Panc1 (cell line): ENCODE results near the gene ATP10A. TPM values are rescaled to one million over a fixed set of nuclear protein-coding genes. Genes with fewer than 3 reads are reported as not detected.
A peak's percentile ranks its signal among the peaks of the same experiment; 100 is the strongest.

Experiments used
- ATAC-seq: fragments of 200-7000 bp; cut with Tn5 transposase; 2 replicates; pipeline ENCODE4 v1.9.1; 2020; ENCODE audit warnings: mild to moderate bottlenecking, moderate library complexity
- BruUV-seq: library from RNA; stranded (reverse); fragments of 400-500 nt; replicated peaks from 2 replicates; lab custom pipeline; 2021; lab: Mats Ljungman, UMichigan
- CTCF ChIA-PET: fragments of 300-600 bp; sonication (Branson Sonifier 250); formaldehyde crosslinking; loops from one replicate; lab custom pipeline; 2022; ENCODE audit warnings: antibody characterized with exemption; lab: Charles Lee
- POLR2A ChIA-PET: fragments of 300-600 bp; sonication (Branson Sonifier 250); formaldehyde crosslinking; loops from one replicate; lab custom pipeline; 2022; ENCODE audit warnings: antibody characterized with exemption; lab: Charles Lee
- DNase-seq: peaks from one replicate; pipeline ENCODE4 v3.0.0-alpha.2; 2010; ENCODE audit warnings: low read depth, low spot score
- H3K27ac ChIP-seq: 2 replicates; pipeline ENCODE4 v1.5.1; 2011; ENCODE audit warnings: mild to moderate bottlenecking, low read length, inconsistent platforms
- H3K27me3 ChIP-seq: fragments of 200-500 bp; sonication (Bioruptor generic); 2 replicates; pipeline ENCODE4 v1.6.0; 2014; ENCODE audit warnings: low read length, inconsistent platforms; ENCODE audit not compliant: control insufficient read depth, insufficient read depth
- H3K36me3 ChIP-seq: fragments of 200-500 bp; sonication (Bioruptor generic); 2 replicates; pipeline ENCODE4 v1.5.1; 2014; ENCODE audit warnings: inconsistent platforms, mild to moderate bottlenecking, low read length, moderate library complexity; ENCODE audit not compliant: control insufficient read depth, insufficient read depth
- H3K4me1 ChIP-seq: 2 replicates; pipeline ENCODE4 v1.5.1; 2011; ENCODE audit warnings: inconsistent platforms, mild to moderate bottlenecking, low read length, moderate library complexity; ENCODE audit not compliant: control insufficient read depth, insufficient read depth
- H3K4me3 ChIP-seq, 2 experiments: 2 replicates each; pipeline ENCODE4 v1.5.1; 2011 to 2012; ENCODE audit warnings: low read depth in 2 of 2, low read length in 2 of 2, mild to moderate bottlenecking in 2 of 2, inconsistent platforms in 1 of 2, moderate library complexity in 1 of 2
- H3K9me3 ChIP-seq: fragments of 200-500 bp; sonication (Bioruptor generic); 2 replicates; pipeline ENCODE4 v1.5.1; 2014; ENCODE audit warnings: low read depth, mild to moderate bottlenecking, inconsistent platforms, low read length, moderate library complexity; ENCODE audit not compliant: control insufficient read depth, insufficient read depth
- POLR2AphosphoS5 ChIP-seq: IDR thresholded peaks from 2 replicates; pipeline ENCODE4 v1.6.1; 2012; ENCODE audit warnings: mild to moderate bottlenecking, low read depth, low read length, moderate library complexity
- SIN3A ChIP-seq: IDR thresholded peaks from 2 replicates; pipeline ENCODE4 v1.6.1; 2012; ENCODE audit warnings: low read depth, mild to moderate bottlenecking, low read length, moderate library complexity, borderline replicate concordance; ENCODE audit not compliant: insufficient read depth
- TCF7L2 ChIP-seq: IDR thresholded peaks from 2 replicates; pipeline ENCODE4 v1.6.1; 2011; ENCODE audit warnings: mild to moderate bottlenecking, low read depth, low read length, inconsistent platforms
- in situ Hi-C: cut with HindIII; loops from 2 replicates; pipeline ENCODE4 v1.10.0; 2016; ENCODE audit warnings: low sequenced_read_pairs, low pct_unique_long_range_greater_than_20kb
- intact Hi-C: fragments of 100-400 bp; cut with micrococcal nuclease; formaldehyde crosslinking; loops from one replicate; pipeline ENCODE4 v1.10.0; 2022; ENCODE audit not compliant: unreplicated experiment
- total RNA-seq: library from RNA; stranded (reverse); gene quantifications from one replicate; pipeline ENCODE4 v1.2.1, GENCODE V29; 2021; ENCODE audit not compliant: unreplicated experiment
- TF ChIP-seq, protein P1 (sequence below): fragments of 450-650 bp; IDR thresholded peaks from 2 replicates; pipeline ENCODE4 v1.5.1; 2017; ENCODE audit warnings: mild to moderate bottlenecking
- TF ChIP-seq, protein P2 (sequence below), 2 experiments: IDR thresholded peaks; 2 replicates each; pipeline ENCODE4 v1.6.1; 2011 to 2012; ENCODE audit warnings: low read depth in 2 of 2, control low read depth in 1 of 2, low read length in 1 of 2, mild to moderate bottlenecking in 1 of 2, moderate library complexity in 1 of 2; ENCODE audit not compliant: insufficient read depth in 1 of 2

ATP10A gene
- total RNA-seq, 1 experiment from 2014 or later = 0.31 TPM

DNA sequence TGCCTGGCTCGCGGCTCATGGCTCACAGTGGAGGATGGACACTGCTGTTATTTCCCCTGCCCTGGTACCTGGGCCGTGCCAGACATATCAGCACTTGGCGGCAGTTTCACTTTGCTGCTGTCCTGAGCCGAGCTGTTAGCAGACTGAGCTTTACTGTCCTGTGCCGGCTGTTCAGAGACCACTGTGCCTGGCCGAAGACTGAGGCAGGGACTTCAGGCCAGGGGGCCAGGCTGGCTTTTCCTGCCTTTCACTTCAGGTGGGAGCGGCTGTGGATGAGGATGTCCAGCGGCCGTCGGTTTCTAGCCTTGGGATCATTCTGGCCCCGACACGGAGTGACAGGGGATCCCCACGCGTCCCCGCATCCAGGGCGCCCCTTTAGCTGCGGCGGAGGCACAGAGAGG is 1.1 kb downstream of the ATP10A start:
- no peaks in the 10 kb centered on the region for H3K27me3 ChIP-seq
- POLR2A ChIA-PET = no interaction called here
- intact Hi-C loops = no loop called here
- DNase-seq (no peak), ATAC-seq (0 out of 2 replicates have a peak, but pooled peaks have one; percentile 8)
- H3K4me1 ChIP-seq = no peaks in the 10 kb centered on the region
- no TSS peak for BruUV-seq
- no peaks in the 10 kb centered on the region for H3K9me3 ChIP-seq
- in situ Hi-C loops = no loop called here
- no peak for TF ChIP-seq SIN3A
- no peak for TF ChIP-seq TCF7L2
- TF ChIP-seq, protein P1, sequence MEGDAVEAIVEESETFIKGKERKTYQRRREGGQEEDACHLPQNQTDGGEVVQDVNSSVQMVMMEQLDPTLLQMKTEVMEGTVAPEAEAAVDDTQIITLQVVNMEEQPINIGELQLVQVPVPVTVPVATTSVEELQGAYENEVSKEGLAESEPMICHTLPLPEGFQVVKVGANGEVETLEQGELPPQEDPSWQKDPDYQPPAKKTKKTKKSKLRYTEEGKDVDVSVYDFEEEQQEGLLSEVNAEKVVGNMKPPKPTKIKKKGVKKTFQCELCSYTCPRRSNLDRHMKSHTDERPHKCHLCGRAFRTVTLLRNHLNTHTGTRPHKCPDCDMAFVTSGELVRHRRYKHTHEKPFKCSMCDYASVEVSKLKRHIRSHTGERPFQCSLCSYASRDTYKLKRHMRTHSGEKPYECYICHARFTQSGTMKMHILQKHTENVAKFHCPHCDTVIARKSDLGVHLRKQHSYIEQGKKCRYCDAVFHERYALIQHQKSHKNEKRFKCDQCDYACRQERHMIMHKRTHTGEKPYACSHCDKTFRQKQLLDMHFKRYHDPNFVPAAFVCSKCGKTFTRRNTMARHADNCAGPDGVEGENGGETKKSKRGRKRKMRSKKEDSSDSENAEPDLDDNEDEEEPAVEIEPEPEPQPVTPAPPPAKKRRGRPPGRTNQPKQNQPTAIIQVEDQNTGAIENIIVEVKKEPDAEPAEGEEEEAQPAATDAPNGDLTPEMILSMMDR = no peak
- TF ChIP-seq POLR2AphosphoS5 = no peak
- TF ChIP-seq, protein P2, sequence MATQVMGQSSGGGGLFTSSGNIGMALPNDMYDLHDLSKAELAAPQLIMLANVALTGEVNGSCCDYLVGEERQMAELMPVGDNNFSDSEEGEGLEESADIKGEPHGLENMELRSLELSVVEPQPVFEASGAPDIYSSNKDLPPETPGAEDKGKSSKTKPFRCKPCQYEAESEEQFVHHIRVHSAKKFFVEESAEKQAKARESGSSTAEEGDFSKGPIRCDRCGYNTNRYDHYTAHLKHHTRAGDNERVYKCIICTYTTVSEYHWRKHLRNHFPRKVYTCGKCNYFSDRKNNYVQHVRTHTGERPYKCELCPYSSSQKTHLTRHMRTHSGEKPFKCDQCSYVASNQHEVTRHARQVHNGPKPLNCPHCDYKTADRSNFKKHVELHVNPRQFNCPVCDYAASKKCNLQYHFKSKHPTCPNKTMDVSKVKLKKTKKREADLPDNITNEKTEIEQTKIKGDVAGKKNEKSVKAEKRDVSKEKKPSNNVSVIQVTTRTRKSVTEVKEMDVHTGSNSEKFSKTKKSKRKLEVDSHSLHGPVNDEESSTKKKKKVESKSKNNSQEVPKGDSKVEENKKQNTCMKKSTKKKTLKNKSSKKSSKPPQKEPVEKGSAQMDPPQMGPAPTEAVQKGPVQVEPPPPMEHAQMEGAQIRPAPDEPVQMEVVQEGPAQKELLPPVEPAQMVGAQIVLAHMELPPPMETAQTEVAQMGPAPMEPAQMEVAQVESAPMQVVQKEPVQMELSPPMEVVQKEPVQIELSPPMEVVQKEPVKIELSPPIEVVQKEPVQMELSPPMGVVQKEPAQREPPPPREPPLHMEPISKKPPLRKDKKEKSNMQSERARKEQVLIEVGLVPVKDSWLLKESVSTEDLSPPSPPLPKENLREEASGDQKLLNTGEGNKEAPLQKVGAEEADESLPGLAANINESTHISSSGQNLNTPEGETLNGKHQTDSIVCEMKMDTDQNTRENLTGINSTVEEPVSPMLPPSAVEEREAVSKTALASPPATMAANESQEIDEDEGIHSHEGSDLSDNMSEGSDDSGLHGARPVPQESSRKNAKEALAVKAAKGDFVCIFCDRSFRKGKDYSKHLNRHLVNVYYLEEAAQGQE (IDR thresholded peaks at IDR 0.05; ENCODE audit: insufficient read depth in 1 of 2, low read depth in 2 of 2, low read length in 1 of 2) = no peak
- CTCF ChIA-PET = no interaction called here
- H3K36me3 ChIP-seq = no peaks in the 10 kb centered on the region
- H3K4me3 ChIP-seq = peak overlapping the region; percentile 18; a peak in 2 of 4 replicates
- no peak overlapping the region for H3K27ac ChIP-seq

DNA sequence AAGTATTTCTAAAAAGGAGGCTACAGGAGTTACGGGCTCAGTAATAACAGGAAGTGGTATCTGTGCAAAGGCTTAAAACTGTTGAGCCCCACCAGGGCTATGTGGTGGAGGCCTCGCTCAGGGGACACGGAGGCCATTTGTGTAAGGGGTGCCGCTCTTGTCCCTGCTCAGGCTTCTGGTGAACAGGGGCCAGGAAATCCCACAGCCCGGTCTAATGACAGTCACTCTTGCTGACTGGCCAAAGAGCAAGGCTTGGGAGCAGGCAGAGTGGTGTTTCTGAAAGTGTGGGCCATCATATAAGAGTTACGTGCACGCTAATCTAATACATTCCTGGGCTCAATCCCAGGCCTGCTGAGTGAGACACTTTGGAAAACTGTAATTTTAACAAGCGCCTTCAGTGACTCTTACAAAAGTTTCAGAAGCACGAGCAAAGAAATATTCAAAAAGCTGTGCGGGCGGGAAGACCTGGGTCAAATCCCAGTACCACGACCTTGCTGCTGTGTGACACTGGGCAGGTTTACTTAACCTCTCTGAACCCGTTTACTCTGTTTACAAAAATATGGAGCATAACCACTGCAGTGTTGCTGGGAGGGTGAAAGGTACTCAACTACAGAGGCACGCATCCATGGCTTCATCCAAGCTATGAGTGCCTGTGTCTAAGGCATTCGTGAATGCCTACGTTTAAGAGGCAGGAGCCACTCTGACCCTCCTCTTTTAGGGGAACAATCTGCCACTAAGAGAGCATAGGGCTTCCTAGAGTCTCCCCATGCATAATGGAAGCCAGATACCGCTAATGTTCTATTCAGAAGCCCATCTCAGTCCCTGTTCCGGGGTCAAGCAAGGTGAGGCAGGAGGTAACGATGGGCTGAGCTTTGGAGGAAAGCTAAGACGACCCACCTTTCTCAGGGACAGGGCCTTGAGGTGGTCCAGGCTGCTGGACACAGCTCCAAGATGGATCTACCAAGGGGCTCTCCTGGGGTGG is 2.0 kb downstream of the ATP10A start:
- Histone ChIP-seq H3K27ac (no peak overlapping the region), H3K27me3 (no peaks in the 10 kb centered on the region), H3K4me1 (no peaks in the 10 kb centered on the region), H3K36me3 (no peaks in the 10 kb centered on the region), H3K9me3 (no peaks in the 10 kb centered on the region), H3K4me3 (no peak overlapping the region)
- ATAC-seq (no peak), DNase-seq (no peak)
- no TSS peak for BruUV-seq
- ChIA-PET CTCF (no interaction called here), POLR2A (no interaction called here)
- in situ Hi-C loops = no loop called here
- intact Hi-C loops = no loop called here
- TF ChIP-seq, protein P2 (IDR thresholded peaks at IDR 0.05; ENCODE audit: insufficient read depth in 1 of 2, low read depth in 2 of 2, low read length in 1 of 2) = no peak
- TF ChIP-seq POLR2AphosphoS5 = no peak
- no peak for TF ChIP-seq TCF7L2
- TF ChIP-seq SIN3A = no peak
- TF ChIP-seq, protein P1 = no peak
